Measurements from ENCODE around the gene ATP9A. TPM values are rescaled to one million over a fixed set of nuclear protein-coding genes. Genes with fewer than 3 reads are reported as not detected.
A peak's percentile ranks its signal among the peaks of the same experiment; 100 is the strongest.

Gene ATP9A
- total and polyA plus RNA-seq, 2 donors (not counting 3 experiments of a cell fraction or from before 2014, with no cell fraction given), result 20.9 to 41.5 TPM

DNA sequence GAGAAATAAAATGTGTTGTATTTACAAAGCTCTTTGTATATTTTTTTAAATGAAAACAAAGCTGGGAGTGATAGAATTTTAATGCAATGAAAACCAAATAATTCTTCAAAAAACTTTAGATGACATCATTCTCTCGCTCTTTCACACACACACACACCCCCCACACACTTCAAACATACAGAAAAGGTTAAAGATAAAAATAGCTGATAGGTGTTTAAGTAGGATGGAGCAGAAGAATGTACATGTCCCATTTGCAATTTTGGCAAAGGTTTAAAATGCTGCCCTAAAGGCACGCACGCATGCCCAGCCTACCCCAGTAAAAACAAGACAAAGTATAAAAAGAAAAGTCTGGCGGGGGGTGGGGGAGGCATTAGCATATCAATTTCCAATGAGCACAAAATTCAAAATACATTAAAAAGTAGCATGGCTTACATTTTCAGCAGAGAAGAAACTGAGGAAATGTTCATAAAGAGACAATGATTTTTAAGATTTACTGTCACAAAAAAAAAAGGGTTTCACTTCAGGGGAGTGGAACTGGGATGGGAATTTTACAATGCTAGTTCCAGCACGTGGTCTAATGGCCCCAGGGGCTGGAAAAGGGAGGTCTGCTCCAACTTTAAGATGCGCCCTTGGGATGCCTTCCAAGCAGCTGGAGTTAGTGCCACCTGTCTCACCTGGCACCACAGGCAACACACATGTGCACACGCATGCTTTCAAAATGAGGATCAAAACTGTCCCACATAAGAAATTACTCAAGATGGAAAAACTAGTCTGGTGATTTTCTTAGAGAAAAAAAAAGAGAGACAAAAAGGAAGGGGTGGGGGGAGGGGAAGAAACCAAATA is 170.6 kb downstream of the ATP9A start:
- no peaks in the 10 kb centered on the region for H3K9me3 ChIP-seq (replicated peaks; ENCODE audit: control insufficient read depth, insufficient read depth, low read length)
- peak overlapping the region; percentile 8 for H3K4me2 ChIP-seq (ENCODE audit: insufficient read depth, low read length)
- no peaks in the 10 kb centered on the region for H3K27me3 ChIP-seq (ENCODE audit: control insufficient read depth in 2 of 2, insufficient read depth in 2 of 2, low read length in 2 of 2)
- H3K79me2 ChIP-seq (ENCODE audit: control insufficient read depth, insufficient read depth, low read length), result no peaks in the 10 kb centered on the region
- peaks cover 0 to 4% of the 10 kb centered on the region in 2 experiments for H3K36me3 ChIP-seq (ENCODE audit: control insufficient read depth in 2 of 2, extremely low read depth in 1 of 2, insufficient read depth in 2 of 2, low read length in 2 of 2)
- TF ChIP-seq MYC (IDR thresholded peaks at IDR 0.05; ENCODE audit: low read depth, low read length) (no peak), JUN (IDR thresholded peaks at IDR 0.05; ENCODE audit: borderline replicate concordance, insufficient read depth, insufficient read length, low read depth) (no peak), POLR2AphosphoS5 (IDR thresholded peaks at IDR 0.05; ENCODE audit: insufficient read depth, low read depth, low read length) (no peak), EZH2 (IDR thresholded peaks at IDR 0.05; ENCODE audit: borderline replicate concordance, low read depth, low read length, severe bottlenecking) (no peak), GATA2 (IDR thresholded peaks at IDR 0.05; ENCODE audit: insufficient read depth, insufficient read length, low read depth, low read length) (no peak), FOS (IDR thresholded peaks at IDR 0.05; ENCODE audit: borderline replicate concordance, insufficient read depth, low read length) (no peak)
- TF ChIP-seq, protein P1, sequence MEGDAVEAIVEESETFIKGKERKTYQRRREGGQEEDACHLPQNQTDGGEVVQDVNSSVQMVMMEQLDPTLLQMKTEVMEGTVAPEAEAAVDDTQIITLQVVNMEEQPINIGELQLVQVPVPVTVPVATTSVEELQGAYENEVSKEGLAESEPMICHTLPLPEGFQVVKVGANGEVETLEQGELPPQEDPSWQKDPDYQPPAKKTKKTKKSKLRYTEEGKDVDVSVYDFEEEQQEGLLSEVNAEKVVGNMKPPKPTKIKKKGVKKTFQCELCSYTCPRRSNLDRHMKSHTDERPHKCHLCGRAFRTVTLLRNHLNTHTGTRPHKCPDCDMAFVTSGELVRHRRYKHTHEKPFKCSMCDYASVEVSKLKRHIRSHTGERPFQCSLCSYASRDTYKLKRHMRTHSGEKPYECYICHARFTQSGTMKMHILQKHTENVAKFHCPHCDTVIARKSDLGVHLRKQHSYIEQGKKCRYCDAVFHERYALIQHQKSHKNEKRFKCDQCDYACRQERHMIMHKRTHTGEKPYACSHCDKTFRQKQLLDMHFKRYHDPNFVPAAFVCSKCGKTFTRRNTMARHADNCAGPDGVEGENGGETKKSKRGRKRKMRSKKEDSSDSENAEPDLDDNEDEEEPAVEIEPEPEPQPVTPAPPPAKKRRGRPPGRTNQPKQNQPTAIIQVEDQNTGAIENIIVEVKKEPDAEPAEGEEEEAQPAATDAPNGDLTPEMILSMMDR (IDR thresholded peaks at IDR 0.05; ENCODE audit: extremely low read depth in 1 of 2, insufficient read depth in 1 of 2, low read depth in 1 of 2, low read length in 2 of 2), result no peak
- TF ChIP-seq, protein P2, sequence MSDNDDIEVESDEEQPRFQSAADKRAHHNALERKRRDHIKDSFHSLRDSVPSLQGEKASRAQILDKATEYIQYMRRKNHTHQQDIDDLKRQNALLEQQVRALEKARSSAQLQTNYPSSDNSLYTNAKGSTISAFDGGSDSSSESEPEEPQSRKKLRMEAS (IDR thresholded peaks at IDR 0.05; ENCODE audit: insufficient read depth, insufficient read length), result no peak
- CTCF ChIA-PET, result interaction anchor here (0.6 to 4.4 kb wide), 10 partner anchors 8 to 610 kb away, joined by 3 to 139 read pairs (median 4); no protein-coding TSS in a partner anchor
- no peak overlapping the region for H3K9ac ChIP-seq (replicated peaks; ENCODE audit: extremely low read depth, insufficient read depth, low read length)
- BruUV-seq (replicated peaks), result no TSS peak
- H3K27ac ChIP-seq (ENCODE audit: insufficient read depth, low read depth, low read length), result no peak overlapping the region
- no peak overlapping the region for H3K4me3 ChIP-seq (replicated peaks in 1 of 3; ENCODE audit: insufficient read depth in 1 of 3, low read depth in 1 of 3, low read length in 3 of 3)
- DNase-seq (ENCODE audit: low read depth, low spot score), result no peak
- no peaks in the 10 kb centered on the region for H3K9me1 ChIP-seq (replicated peaks; ENCODE audit: control insufficient read depth, extremely low read depth, insufficient read depth, low read length)
- intact Hi-C loops (cut with micrococcal nuclease), result loop anchor here (5.0 kb wide), 1 partner anchor 290 kb away; no protein-coding TSS in a partner anchor
- no peaks in the 10 kb centered on the region for H4K20me1 ChIP-seq (replicated peaks; ENCODE audit: control insufficient read depth, extremely low read depth, insufficient read depth, low read length)
- peaks cover 38% of the 10 kb centered on the region for H3K4me1 ChIP-seq (ENCODE audit: control insufficient read depth, extremely low read depth, insufficient read depth, low read length)
- POLR2A ChIA-PET, result no interaction called here
- dilution Hi-C loops (cut with MboI; ENCODE audit: extremely low pct_ligation_motif_present, low sequenced_read_pairs), result loop anchor here (25.0 kb wide), 1 partner anchor 185 kb away; no protein-coding TSS in a partner anchor
- no peak for FAIRE-seq
- no peak overlapping the region for H2AFZ ChIP-seq (ENCODE audit: low read depth, low read length)
